Frontal cortex (tissue), 1 donor: Measurements from ENCODE around the gene S100A5. TPM values are rescaled to one million over a fixed set of nuclear protein-coding genes. Genes with fewer than 3 reads are reported as not detected.

Experiments
- total RNA-seq: library from RNA; depleted of rRNA; stranded (reverse); fragments of >200 nt; gene quantifications from one replicate; pipeline ENCODE4 v1.2.3, GENCODE V29; 2014

The S100A5 gene
- total RNA-seq, 1 donor from 2014 or later: not detected

Other genes with a start within 250 kb of the S100A5 start
- not detected for gene PGLYRP3, start 228.0 kb downstream of the S100A5 start, total RNA-seq
- not detected for gene PGLYRP4, start 192.1 kb downstream of the S100A5 start, total RNA-seq
- gene S100A9, start 183.1 kb downstream of the S100A5 start, total RNA-seq: 28.9 TPM
- gene S100A12, start 165.3 kb downstream of the S100A5 start, total RNA-seq: 6.9 TPM
- 7.3 TPM for gene S100A8, start 149.9 kb downstream of the S100A5 start, total RNA-seq
- gene S100A7A, start 124.4 kb downstream of the S100A5 start, total RNA-seq: not detected
- not detected for gene S100A7, start 80.3 kb downstream of the S100A5 start, total RNA-seq
- 9.8 TPM for gene S100A6, start 4.9 kb downstream of the S100A5 start, total RNA-seq
- 1.6 TPM for gene S100A4, start 4.9 kb upstream of the S100A5 start, total RNA-seq
- gene S100A3, start 8.3 kb upstream of the S100A5 start, total RNA-seq: not detected
- not detected for gene S100A2, start 24.9 kb upstream of the S100A5 start, total RNA-seq
- 13.0 TPM for gene S100A16, start 72.2 kb upstream of the S100A5 start, total RNA-seq
- not detected for gene S100A14, start 75.4 kb upstream of the S100A5 start, total RNA-seq
- 7.3 TPM for gene S100A13, start 86.6 kb upstream of the S100A5 start, total RNA-seq
- gene S100A1, start 87.5 kb upstream of the S100A5 start, total RNA-seq: 1.2 TPM
- gene CHTOP, start 93.1 kb upstream of the S100A5 start, total RNA-seq: 55.0 TPM
- 46.1 TPM for gene SNAPIN, start 117.8 kb upstream of the S100A5 start, total RNA-seq
- 240 TPM for gene ILF2, start 130.1 kb upstream of the S100A5 start, total RNA-seq
- gene NPR1, start 137.8 kb upstream of the S100A5 start, total RNA-seq: 0.41 TPM
- 29.8 TPM for gene INTS3, start 187.1 kb upstream of the S100A5 start, total RNA-seq
- 14.7 TPM for gene SLC27A3, start 234.5 kb upstream of the S100A5 start, total RNA-seq